Osteocyte (in vitro differentiated cells): Measurements from ENCODE around the gene USP40. TPM values are rescaled to one million over a fixed set of nuclear protein-coding genes. Genes with fewer than 3 reads are reported as not detected.

Experiments used
- DNase-seq: peaks from one replicate; pipeline ENCODE4 v3.0.0; 2021; ENCODE audit warnings: mixed read lengths; ENCODE audit not compliant: unreplicated experiment; ENCODE audit errors: extremely low spot score
- H3K27ac Mint-ChIP-seq: one replicate; pipeline ENCODE4 v1.8.0; 2021; ENCODE audit warnings: mild to moderate bottlenecking, mixed read lengths; ENCODE audit not compliant: unreplicated experiment
- H3K27me3 Mint-ChIP-seq: one replicate; pipeline ENCODE4 v1.8.0; 2021; ENCODE audit warnings: mixed read lengths; ENCODE audit not compliant: unreplicated experiment
- H3K36me3 Mint-ChIP-seq: one replicate; pipeline ENCODE4 v1.8.0; 2021; ENCODE audit warnings: mixed read lengths; ENCODE audit not compliant: unreplicated experiment
- H3K4me1 Mint-ChIP-seq: one replicate; pipeline ENCODE4 v1.8.0; 2021; ENCODE audit warnings: mixed read lengths; ENCODE audit not compliant: unreplicated experiment
- H3K4me3 Mint-ChIP-seq: one replicate; pipeline ENCODE4 v1.8.0; 2021; ENCODE audit warnings: mild to moderate bottlenecking, moderate library complexity, mixed read lengths; ENCODE audit not compliant: unreplicated experiment
- H3K9me3 Mint-ChIP-seq: one replicate; pipeline ENCODE4 v1.8.0; 2021; ENCODE audit warnings: mixed read lengths; ENCODE audit not compliant: unreplicated experiment
- CTCF ChIP-seq: fragments of 200-600 bp; sonication (generic); IDR thresholded peaks from 2 replicates; pipeline ENCODE4 v1.5.0; 2021; ENCODE audit warnings: antibody characterized with exemption, mild to moderate bottlenecking, moderate library complexity
- total RNA-seq: library from RNA; stranded (reverse); gene quantifications from 2 replicates; pipeline ENCODE4 v1.2.1, GENCODE V29; 2021

The USP40 gene
- total RNA-seq, 1 donor from 2014 or later: 36.4 TPM

GRCh38 chr2:233479616-233480489 lies 86.7 kb downstream of the USP40 start:
- DNase-seq: no peak
- peak overlapping the region; percentile 45 for H3K27ac Mint-ChIP-seq
- no peak for TF ChIP-seq CTCF
- peaks cover 40% of the 10 kb centered on the region for H3K4me1 Mint-ChIP-seq
- H3K36me3 Mint-ChIP-seq: peaks cover 16% of the 10 kb centered on the region
- no peak overlapping the region for H3K4me3 Mint-ChIP-seq
- H3K9me3 Mint-ChIP-seq: no peaks in the 10 kb centered on the region
- no peaks in the 10 kb centered on the region for H3K27me3 Mint-ChIP-seq

- TF ChIP-seq CTCF: no peak
- no peak for DNase-seq
- no peak overlapping the region for H3K27ac Mint-ChIP-seq
- H3K4me1 Mint-ChIP-seq: peaks cover 39% of the 10 kb centered on the region
- H3K36me3 Mint-ChIP-seq: peaks cover 12% of the 10 kb centered on the region
- no peak overlapping the region for H3K4me3 Mint-ChIP-seq
- H3K27me3 Mint-ChIP-seq: no peaks in the 10 kb centered on the region
- H3K9me3 Mint-ChIP-seq: no peaks in the 10 kb centered on the region
These were observed 88.8 kb downstream of the USP40 start for GRCh38 chr2:233477548-233478433.

GRCh38 chr2:233476651-233477547 lies 89.7 kb downstream of the USP40 start:
- Mint-ChIP-seq H3K4me1 (peaks cover 32% of the 10 kb centered on the region), H3K27ac (no peak overlapping the region), H3K4me3 (no peak overlapping the region), H3K9me3 (no peaks in the 10 kb centered on the region), H3K27me3 (no peaks in the 10 kb centered on the region), H3K36me3 (peaks cover 17% of the 10 kb centered on the region)
- no peak for TF ChIP-seq CTCF
- peak; percentile 83 for DNase-seq

GRCh38 chr2:233476063-233476410 lies 90.5 kb downstream of the USP40 start:
- TF ChIP-seq CTCF: no peak
- Mint-ChIP-seq H3K4me3 (no peak overlapping the region), H3K27me3 (no peaks in the 10 kb centered on the region), H3K36me3 (peaks cover 23% of the 10 kb centered on the region), H3K4me1 (peaks cover 23% of the 10 kb centered on the region), H3K27ac (no peak overlapping the region), H3K9me3 (no peaks in the 10 kb centered on the region)
- no peak for DNase-seq
